ENCODE measurements around the gene ACAA2. TPM values are rescaled to one million over a fixed set of nuclear protein-coding genes. Genes with fewer than 3 reads are reported as not detected.

ACAA2 gene, protein sequence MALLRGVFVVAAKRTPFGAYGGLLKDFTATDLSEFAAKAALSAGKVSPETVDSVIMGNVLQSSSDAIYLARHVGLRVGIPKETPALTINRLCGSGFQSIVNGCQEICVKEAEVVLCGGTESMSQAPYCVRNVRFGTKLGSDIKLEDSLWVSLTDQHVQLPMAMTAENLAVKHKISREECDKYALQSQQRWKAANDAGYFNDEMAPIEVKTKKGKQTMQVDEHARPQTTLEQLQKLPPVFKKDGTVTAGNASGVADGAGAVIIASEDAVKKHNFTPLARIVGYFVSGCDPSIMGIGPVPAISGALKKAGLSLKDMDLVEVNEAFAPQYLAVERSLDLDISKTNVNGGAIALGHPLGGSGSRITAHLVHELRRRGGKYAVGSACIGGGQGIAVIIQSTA
- total RNA-seq = 24.8 TPM

GRCh38 chr18:49813319-49814146, at the start of gene ACAA2:
ACAA2 (minus strand) TSS chr18:49813533; CDS start chr18:49813484, 49 bp downstream.
- DNase-seq (ENCODE audit: low read depth in 2 of 3, low spot score in 2 of 3) = peak; percentile 53 to 83 (median 79)

GRCh38 chr18:49862656-49863385, 49.5 kb upstream of the ACAA2 start:
- no peak for DNase-seq (ENCODE audit: low read depth in 2 of 3, low spot score in 2 of 3)

DNA sequence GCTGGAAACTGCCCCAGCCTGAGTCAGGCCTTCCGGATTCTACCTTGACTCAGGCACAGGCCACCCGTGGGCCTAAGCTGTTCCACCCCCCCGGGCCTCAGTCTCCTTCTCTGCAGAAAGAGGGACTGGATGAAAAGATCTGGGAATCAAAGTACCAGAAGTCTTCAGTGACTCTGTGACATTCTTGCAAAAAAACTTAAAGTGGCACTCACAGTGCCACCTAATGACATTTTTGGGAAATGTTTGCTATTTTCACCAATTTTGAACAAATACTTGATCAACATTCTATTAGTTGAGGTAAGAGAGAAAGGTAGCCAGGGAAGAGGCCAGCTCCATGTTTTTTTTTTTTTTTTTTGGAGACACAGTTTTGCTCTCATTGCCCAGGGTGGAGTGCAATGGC, 48.3 kb upstream of the ACAA2 start:
- DNase-seq (ENCODE audit: low read depth in 2 of 3, low spot score in 2 of 3) = peak in 1 of 3 donors; percentile 40

GRCh38 chr18:49859725-49860124, 46.4 kb upstream of the ACAA2 start:
- DNase-seq (ENCODE audit: low read depth in 2 of 3, low spot score in 2 of 3) = no peak

GRCh38 chr18:49859021-49859359, 45.7 kb upstream of the ACAA2 start:
- no peak for DNase-seq (ENCODE audit: low read depth in 2 of 3, low spot score in 2 of 3)

DNA sequence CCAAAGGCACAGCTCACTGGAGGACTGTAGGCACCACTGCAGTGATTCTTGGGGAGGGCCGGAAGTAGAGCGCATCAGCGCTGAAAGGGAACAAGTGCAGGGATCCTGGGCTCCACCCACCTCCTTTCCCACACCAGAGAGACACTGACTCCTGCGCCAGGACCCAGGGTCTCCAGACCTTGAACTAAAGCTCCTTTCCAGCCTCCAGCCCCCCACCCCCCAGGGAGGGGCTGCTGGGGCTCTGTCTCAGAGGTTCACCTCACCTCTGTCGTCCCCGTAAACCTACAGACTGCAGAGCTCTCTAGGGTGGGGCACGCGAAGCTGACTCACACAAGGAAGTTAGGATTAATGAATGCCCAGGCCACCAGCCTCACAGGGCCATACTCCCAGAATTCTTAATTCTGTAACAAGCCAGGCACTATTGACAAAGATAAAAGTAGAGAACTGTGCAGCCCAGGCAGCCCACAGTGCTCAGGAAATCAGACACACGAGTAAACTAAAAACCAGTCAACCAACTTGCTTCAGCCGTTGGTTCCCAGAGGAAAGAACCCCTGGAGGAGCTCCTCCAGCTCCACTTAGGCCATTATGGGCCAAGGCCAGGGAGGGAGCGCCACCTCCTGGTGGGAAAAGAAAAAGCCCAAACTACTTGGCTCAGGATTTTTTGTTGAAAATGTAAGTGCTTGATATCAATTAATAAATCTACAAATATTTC, 45.1 kb upstream of the ACAA2 start:
- DNase-seq (ENCODE audit: low read depth in 2 of 3, low spot score in 2 of 3) = peak; percentile 37 to 64 (median 41)

- DNase-seq (ENCODE audit: low read depth in 2 of 3, low spot score in 2 of 3) = no peak
Observed at GRCh38 chr18:49857708-49858107, 44.4 kb upstream of the ACAA2 start.

GRCh38 chr18:49856496-49856895, 43.2 kb upstream of the ACAA2 start:
- DNase-seq (ENCODE audit: low read depth in 2 of 3, low spot score in 2 of 3) = no peak

DNA sequence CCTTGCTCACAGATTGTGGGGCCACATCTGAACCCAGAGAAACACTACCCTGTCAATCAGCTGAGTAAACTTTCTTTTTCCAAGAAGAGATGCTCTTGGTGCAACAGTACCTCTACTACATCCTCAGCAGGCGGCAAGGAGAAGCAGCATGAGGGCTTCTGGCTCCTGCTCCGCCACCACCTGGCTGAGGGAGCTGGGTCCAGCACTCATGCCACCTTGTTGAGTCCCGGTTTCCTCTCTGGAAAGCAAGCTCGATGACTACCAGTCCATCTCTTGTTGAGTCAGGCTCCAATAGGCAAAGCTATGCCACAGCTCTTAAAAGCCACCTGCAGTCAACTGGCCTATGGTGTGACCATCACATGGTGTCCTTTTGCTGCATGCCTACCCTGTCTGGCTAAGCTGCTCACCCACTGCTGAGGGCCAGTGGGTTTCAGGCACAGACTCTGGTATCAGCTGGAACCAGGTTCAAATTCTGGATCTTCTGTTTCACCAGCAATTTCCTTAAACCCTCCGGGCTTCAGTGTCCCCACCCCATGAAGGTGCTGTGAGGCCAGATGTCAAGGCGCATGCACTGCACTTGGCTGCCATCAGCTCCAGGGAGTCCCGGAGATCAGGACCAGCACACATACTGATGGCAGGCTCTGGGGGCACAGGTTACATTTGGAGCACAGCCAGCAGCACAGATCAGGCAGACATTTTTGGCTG, 42.5 kb upstream of the ACAA2 start:
- no peak for DNase-seq (ENCODE audit: low read depth in 2 of 3, low spot score in 2 of 3)

DNA sequence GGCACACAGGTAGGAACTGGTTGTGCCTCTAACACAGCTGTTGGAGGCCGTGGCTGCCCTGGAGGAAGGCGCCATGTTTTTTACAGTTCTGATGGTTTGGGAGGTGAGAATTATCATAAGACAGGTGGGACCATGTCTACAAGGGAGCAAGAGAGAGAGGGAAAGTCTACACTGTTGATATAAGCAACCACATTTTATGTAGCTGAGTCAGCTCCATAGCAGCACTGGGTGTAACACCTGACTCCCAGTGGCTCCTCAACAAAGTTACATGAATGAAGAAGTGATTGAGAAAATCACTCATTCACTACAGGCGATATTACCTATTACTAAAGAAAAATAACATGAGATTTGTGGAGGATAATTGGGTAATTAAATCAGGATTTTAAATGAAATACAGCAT, 41.3 kb upstream of the ACAA2 start:
- DNase-seq (ENCODE audit: low read depth in 2 of 3, low spot score in 2 of 3) = no peak

- DNase-seq (ENCODE audit: low read depth in 2 of 3, low spot score in 2 of 3) = no peak
Observed at GRCh38 chr18:49853436-49853835, 40.1 kb upstream of the ACAA2 start.

DNA sequence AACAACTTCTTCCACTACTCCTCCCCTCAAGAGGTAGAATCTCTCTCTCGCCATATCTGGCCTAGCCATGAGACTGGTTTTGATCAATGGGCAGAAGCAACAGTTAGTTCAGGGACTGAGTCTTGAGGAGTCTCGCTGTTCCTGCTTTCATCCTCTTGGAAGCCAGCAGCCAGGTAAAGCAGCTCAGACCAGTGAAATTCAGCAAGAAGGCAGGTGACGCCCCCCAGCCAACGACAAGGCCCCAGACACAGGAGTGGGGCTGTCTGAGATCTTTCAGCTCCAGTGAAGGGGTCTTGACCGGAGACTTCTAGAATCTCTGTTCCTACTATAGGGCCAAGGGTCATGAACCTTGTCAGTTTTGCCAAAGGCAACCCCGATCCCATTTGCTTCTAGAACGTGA, 39.7 kb upstream of the ACAA2 start:
- DNase-seq (ENCODE audit: low read depth in 2 of 3, low spot score in 2 of 3) = no peak

DNA sequence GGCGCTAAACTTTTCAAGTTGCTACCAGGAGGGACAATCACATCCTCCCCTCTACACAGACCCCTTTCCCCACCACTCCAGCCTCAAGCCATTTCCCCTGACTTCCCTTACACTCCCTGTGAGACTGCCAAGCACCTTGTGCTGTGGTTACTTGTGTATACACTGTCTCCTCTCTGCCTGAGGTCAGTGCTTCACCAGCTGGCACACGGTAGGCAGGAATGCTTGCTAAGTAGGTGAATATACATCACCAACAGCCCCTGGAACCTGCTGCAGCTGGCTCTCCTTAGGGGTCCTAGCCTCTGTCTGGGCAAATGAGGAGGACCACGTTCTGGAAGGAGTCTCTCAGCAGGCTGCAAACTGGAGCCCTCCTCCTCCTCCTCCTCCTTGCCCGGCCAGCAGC, 38.3 kb upstream of the ACAA2 start:
- no peak for DNase-seq (ENCODE audit: low read depth in 2 of 3, low spot score in 2 of 3)

DNA sequence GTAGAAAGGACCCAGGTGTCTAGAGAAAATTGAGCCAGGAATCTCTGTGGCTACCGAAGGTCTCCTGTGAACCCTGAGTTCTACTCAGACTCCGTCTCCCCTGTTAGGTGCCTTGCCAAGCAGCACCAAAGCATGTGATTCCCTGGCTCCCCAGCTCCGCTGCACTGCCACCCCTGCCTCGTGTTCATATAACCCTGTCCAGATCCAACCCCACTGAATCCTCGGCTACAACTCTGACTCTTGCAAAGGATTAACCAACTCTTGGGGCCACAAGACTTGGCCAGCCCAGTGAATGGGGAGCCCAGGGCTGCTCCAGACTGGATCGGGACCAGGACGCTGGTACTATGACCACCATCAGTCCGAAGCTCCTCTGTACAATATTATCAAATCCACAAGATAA, 37.3 kb upstream of the ACAA2 start:
- no peak for DNase-seq (ENCODE audit: low read depth in 2 of 3, low spot score in 2 of 3)

GRCh38 chr18:49849331-49850217, 36.2 kb upstream of the ACAA2 start:
- DNase-seq (ENCODE audit: low read depth in 2 of 3, low spot score in 2 of 3) = no peak

GRCh38 chr18:49848115-49848514, 34.8 kb upstream of the ACAA2 start:
- DNase-seq (ENCODE audit: low read depth in 2 of 3, low spot score in 2 of 3) = no peak

DNA sequence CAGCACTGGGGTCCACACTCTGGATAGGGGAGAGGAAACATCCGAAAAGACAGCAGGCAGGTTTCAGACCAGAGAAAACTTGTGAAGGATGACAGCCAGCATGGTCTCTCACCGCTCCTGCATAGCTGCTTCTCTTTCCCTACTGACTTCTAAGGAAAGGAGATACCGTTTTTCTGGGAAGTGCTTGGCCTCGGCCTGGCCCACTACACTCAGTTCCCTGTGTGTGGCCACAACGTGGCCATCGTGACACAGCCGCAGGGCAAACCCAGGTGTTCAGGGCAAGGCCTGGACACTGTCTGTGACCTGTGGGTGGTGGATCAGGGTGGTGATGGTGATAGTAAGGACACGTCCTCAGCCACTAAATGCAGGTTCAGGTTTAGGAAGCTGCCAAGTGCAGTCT, 34.2 kb upstream of the ACAA2 start:
- no peak for DNase-seq (ENCODE audit: low read depth in 2 of 3, low spot score in 2 of 3)

GRCh38 chr18:49846718-49847470, 33.6 kb upstream of the ACAA2 start:
- no peak for DNase-seq (ENCODE audit: low read depth in 2 of 3, low spot score in 2 of 3)

- DNase-seq (ENCODE audit: low read depth in 2 of 3, low spot score in 2 of 3) = no peak
Observed at GRCh38 chr18:49846361-49846662, 33.0 kb upstream of the ACAA2 start.

All from hematopoietic multipotent progenitor cell (in vitro differentiated cells).